Tibial artery (tissue), 4 donors: ENCODE measurements around the gene PCDHGB3.
A peak's percentile ranks its signal among the peaks of the same experiment; 100 is the strongest.

Experiments used
- DNase-seq, 2 donors: peaks; one replicate each; pipeline ENCODE4 v3.0.0-alpha.2; 2019
- H3K27ac ChIP-seq, 2 donors: fragments of 200-600 bp; sonication (generic) in 1 of 2; 1 replicate in 1 of 2; 2 replicates in 1 of 2; pipeline ENCODE4 v1.5.1; 2018 to 2019; ENCODE audit warnings: mild to moderate bottlenecking in 1 of 2
- H3K27me3 ChIP-seq, 2 donors: fragments of 200-600 bp; sonication (generic) in 1 of 2; one replicate each; pipeline versions ENCODE4 v1.5.1 to v1.6.0; 2016 to 2019
- H3K36me3 ChIP-seq, 3 donors: fragments of 200-600 bp; sonication (generic) in 2 of 3; one replicate each; pipeline ENCODE4 v1.5.1; 2016 to 2019; ENCODE audit warnings: mild to moderate bottlenecking in 2 of 3
- H3K4me1 ChIP-seq, 4 donors: fragments of 200-600 bp; sonication (generic) in 2 of 4; 1 replicate in 3 of 4; 2 replicates in 1 of 4; pipeline ENCODE4 v1.5.1; 2016 to 2019
- H3K4me3 ChIP-seq, 2 donors: fragments of 200-600 bp; sonication (generic) in 1 of 2; 1 replicate in 1 of 2; 2 replicates in 1 of 2; pipeline ENCODE4 v1.5.1; 2018 to 2019; ENCODE audit warnings: mild to moderate bottlenecking in 2 of 2
- H3K9me3 ChIP-seq, 3 donors: fragments of 200-600 bp; sonication (generic) in 1 of 3; one replicate each; pipeline ENCODE4 v1.5.1; 2016 to 2019
- intact Hi-C: fragments of 100-400 bp; cut with DNase I; formaldehyde crosslinking; loops from one replicate; pipeline ENCODE4 v1.15.0; 2023; ENCODE audit warnings: low total_unique reads
- TF ChIP-seq, protein P1 (sequence below), 2 experiments: fragments of 200-600 bp in 1 of 2; fragments of 450-650 bp in 1 of 2; IDR thresholded peaks; one replicate each; pipeline ENCODE4 v1.5.1; 2017 to 2019; ENCODE audit warnings: antibody characterized with exemption in 2 of 2, mild to moderate bottlenecking in 1 of 2, moderate library complexity in 1 of 2

The PCDHGB3 gene

DNA sequence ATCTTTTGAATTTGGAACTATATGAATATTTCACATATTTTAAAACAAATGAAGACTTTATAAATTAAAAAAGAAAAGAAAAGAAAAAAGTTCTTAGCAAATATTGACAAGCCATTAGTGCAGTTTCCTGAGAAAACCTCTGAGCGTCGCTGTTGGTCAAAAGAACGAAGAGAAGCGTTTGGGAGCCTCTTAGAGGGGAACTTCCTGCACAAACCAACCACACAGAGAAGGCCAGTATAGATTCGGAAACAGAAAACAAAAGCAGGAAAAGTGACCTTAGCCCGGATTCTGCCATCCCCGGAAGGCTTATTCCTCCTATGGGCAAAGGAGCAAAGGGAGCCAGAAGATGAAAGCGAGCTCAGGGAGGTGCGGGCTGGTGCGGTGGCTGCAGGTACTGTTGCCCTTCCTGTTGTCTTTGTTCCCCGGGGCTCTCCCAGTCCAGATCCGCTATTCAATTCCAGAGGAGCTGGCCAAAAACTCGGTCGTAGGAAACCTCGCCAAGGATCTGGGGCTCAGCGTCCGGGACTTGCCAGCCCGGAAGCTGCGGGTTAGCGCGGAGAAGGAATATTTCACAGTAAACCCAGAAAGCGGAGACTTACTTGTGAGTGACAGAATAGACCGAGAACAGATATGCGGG lies 10.1 kb upstream of the PCDHGB3 start, which contains the start of gene PCDHGB2:
PCDHGB2 (plus strand) TSS at position 205 of the 637 bp plus-strand sequence; CDS start at position 347, 142 bp downstream.
- intact Hi-C loops, result no loop called here
- H3K27me3 ChIP-seq, result peaks cover 0 to 3% of the 10 kb centered on the region in 2 donors
- H3K27ac ChIP-seq, result no peak within 1 kb of the TSS
- peaks cover 0 to 32% (median 29%) of the 10 kb centered on the region in 3 donors for H3K36me3 ChIP-seq
- TF ChIP-seq, protein P1, sequence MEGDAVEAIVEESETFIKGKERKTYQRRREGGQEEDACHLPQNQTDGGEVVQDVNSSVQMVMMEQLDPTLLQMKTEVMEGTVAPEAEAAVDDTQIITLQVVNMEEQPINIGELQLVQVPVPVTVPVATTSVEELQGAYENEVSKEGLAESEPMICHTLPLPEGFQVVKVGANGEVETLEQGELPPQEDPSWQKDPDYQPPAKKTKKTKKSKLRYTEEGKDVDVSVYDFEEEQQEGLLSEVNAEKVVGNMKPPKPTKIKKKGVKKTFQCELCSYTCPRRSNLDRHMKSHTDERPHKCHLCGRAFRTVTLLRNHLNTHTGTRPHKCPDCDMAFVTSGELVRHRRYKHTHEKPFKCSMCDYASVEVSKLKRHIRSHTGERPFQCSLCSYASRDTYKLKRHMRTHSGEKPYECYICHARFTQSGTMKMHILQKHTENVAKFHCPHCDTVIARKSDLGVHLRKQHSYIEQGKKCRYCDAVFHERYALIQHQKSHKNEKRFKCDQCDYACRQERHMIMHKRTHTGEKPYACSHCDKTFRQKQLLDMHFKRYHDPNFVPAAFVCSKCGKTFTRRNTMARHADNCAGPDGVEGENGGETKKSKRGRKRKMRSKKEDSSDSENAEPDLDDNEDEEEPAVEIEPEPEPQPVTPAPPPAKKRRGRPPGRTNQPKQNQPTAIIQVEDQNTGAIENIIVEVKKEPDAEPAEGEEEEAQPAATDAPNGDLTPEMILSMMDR (IDR thresholded peaks at IDR 0.05), result no peak
- peak within 1 kb of the TSS; percentile 25 to 35 for H3K4me3 ChIP-seq
- peaks cover 8 to 99% (median 91%) of the 10 kb centered on the region in 3 donors for H3K9me3 ChIP-seq
- H3K4me1 ChIP-seq, result no peaks in the 10 kb centered on the region
- DNase-seq, result no peak

DNA sequence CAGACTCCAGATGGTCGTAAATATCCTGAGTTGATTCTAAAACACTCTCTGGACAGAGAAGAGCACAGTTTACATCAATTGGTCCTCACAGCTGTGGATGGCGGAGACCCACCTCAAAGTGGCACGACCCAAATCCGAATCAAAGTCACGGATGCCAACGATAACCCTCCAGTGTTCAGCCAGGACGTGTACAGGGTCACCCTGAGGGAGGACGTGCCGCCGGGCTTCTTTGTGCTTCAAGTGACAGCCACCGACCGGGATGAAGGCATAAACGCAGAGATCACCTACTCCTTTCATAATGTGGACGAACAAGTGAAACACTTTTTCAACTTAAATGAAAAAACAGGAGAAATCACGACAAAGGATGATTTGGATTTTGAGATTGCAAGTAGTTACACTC lies 9.4 kb upstream of the PCDHGB3 start:
- intact Hi-C loops, result no loop called here
- TF ChIP-seq, protein P1 (IDR thresholded peaks at IDR 0.05), result no peak
- DNase-seq, result no peak
- Histone ChIP-seq H3K9me3 (peaks cover 12 to 99% (median 91%) of the 10 kb centered on the region in 3 donors), H3K4me1 (no peaks in the 10 kb centered on the region), H3K27me3 (peaks cover 0 to 3% of the 10 kb centered on the region in 2 donors), H3K36me3 (peaks cover 0 to 37% (median 34%) of the 10 kb centered on the region in 3 donors), H3K27ac (no peak overlapping the region), H3K4me3 (no peak overlapping the region)

DNA sequence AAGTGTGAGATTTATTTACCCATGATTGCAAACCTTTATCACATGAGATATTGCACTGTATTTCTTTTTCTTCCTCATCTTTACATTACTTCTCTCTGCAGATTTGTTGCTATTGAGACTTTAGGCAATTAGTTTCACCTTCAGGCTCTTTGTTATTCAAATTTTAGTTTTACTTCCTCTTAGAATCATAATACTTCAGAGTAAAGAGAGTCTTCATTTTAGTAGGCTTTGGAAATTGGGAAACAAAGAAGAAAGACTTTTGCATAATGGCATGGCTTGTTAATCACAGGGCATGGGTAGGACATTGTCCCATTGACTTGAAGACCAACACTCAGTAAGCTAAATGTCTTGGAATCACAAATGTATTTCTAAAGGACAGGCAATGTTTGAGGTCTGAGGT lies 7.3 kb upstream of the PCDHGB3 start:
- no peak for DNase-seq
- H3K4me3 ChIP-seq, result no peak overlapping the region
- H3K36me3 ChIP-seq, result peaks cover 0 to 39% (median 34%) of the 10 kb centered on the region in 3 donors
- H3K4me1 ChIP-seq, result no peaks in the 10 kb centered on the region
- H3K27me3 ChIP-seq, result peaks cover 0 to 3% of the 10 kb centered on the region in 2 donors
- peaks cover 21 to 99% (median 87%) of the 10 kb centered on the region in 3 donors for H3K9me3 ChIP-seq
- intact Hi-C loops, result no loop called here
- H3K27ac ChIP-seq, result no peak overlapping the region
- TF ChIP-seq, protein P1 (IDR thresholded peaks at IDR 0.05), result no peak

DNA sequence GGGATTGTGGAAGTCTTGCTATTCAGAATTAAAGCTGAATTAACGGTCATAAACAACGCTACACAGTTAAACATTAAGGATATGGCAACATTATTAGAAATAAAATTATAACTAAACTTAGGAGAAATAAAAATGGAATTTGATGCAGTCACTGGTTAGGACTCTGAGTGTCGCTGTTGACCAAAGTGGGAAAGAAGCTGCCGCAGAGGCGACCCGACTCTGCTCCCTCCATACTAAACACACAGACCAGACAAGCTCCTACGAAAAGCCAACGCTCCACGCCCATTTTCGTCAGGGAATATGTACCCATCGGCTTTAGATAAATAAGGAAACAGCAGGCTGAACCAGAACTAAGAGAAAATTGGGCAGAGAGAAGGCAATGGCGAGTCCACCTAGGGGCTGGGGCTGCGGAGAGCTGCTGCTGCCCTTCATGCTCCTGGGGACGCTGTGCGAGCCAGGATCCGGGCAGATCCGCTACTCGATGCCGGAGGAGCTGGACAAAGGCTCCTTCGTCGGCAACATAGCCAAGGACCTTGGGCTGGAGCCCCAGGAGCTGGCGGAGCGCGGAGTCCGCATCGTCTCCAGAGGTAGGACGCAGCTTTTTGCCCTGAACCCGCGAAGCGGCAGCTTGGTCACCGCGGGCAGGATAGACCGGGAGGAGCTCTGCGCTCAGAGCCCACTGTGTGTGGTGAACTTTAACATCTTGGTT lies 5.9 kb upstream of the PCDHGB3 start, which contains the start of gene PCDHGA5:
PCDHGA5 (plus strand) TSS at position 211 of the 709 bp plus-strand sequence; CDS start at position 380, 169 bp downstream.
- no peaks in the 10 kb centered on the region for H3K4me1 ChIP-seq
- no peak within 1 kb of the TSS for H3K27ac ChIP-seq
- no peak for DNase-seq
- H3K27me3 ChIP-seq, result peaks cover 0 to 3% of the 10 kb centered on the region in 2 donors
- H3K9me3 ChIP-seq, result peaks cover 21 to 98% (median 84%) of the 10 kb centered on the region in 3 donors
- intact Hi-C loops, result no loop called here
- peaks cover 0 to 34% (median 34%) of the 10 kb centered on the region in 3 donors for H3K36me3 ChIP-seq
- H3K4me3 ChIP-seq, result peak within 1 kb of the TSS; percentile 14 to 29
- TF ChIP-seq, protein P1 (IDR thresholded peaks at IDR 0.05), result no peak

- Histone ChIP-seq H3K27ac (no peak overlapping the region), H3K4me1 (no peaks in the 10 kb centered on the region), H3K27me3 (peaks cover 0 to 3% of the 10 kb centered on the region in 2 donors), H3K36me3 (peaks cover 0 to 46% (median 37%) of the 10 kb centered on the region in 3 donors), H3K4me3 (no peak overlapping the region), H3K9me3 (peaks cover 21 to 98% (median 87%) of the 10 kb centered on the region in 3 donors)
- TF ChIP-seq, protein P1 (IDR thresholded peaks at IDR 0.05), result no peak
- intact Hi-C loops, result no loop called here
- DNase-seq, result no peak
Observed at GRCh38 chr5:141366016-141366896, 3.8 kb upstream of the PCDHGB3 start.
